ENCODE data around the gene LAMP5. TPM values are rescaled to one million over a fixed set of nuclear protein-coding genes. Genes with fewer than 3 reads are reported as not detected.
A peak's percentile ranks its signal among the peaks of the same experiment; 100 is the strongest.

LAMP5 gene, protein sequence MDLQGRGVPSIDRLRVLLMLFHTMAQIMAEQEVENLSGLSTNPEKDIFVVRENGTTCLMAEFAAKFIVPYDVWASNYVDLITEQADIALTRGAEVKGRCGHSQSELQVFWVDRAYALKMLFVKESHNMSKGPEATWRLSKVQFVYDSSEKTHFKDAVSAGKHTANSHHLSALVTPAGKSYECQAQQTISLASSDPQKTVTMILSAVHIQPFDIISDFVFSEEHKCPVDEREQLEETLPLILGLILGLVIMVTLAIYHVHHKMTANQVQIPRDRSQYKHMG
- total RNA-seq (2014; rRNA removed; shearing (Covaris generic); ENCODE audit: low replicate concordance), result not detected in 2 replicates

DNA sequence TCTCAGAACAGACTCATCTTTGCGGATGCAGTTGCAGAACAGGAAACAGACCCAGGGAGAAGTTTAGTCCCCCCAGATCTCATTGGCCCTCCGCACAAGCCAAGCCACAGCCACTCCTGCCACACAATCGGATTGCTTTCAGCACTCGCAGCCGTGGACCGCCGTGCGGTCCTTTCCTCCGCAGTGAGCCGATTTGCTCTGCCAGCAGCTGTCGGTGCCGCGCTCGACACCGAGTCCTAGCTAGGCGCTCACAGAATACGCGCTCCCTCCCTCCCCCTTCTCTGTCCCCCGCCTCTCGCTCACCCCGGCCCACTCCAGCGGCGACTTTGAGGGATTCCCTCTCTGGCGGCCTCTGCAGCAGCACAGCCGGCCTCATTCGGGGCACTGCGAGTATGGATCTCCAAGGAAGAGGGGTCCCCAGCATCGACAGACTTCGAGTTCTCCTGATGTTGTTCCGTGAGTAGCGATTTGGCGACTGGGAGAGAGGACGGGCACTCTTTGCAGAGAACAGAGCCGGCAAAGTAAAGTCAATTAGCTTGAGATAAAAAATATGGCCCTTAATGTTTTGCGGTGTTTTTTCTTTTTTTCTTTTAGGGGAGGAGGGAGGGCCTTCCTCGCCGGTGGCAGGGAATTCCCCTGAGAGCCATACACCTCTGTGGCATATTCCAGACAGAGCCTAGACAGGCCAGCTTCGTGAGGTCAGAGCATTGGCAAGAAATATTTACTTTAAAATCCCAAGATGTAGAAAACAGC is at the start of gene LAMP5:
Gene LAMP5 (plus strand): TSS at position 130 of the 753 bp plus-strand sequence. CDS start 263 bp downstream, at position 393.
- Histone ChIP-seq H3K9me2 (replicated peaks; ENCODE audit: insufficient read depth, low read length) (no peaks in the 10 kb centered on the region), H3K9ac (ENCODE audit: low read length) (no peak within 1 kb of the TSS), H3K27ac (ENCODE audit: low read length) (no peak within 1 kb of the TSS), H3K4me1 (ENCODE audit: low read length) (no peaks in the 10 kb centered on the region), H3K36me3 (ENCODE audit: insufficient read depth, low read length) (no peaks in the 10 kb centered on the region), H3K27me3 (ENCODE audit: low read length) (no peaks in the 10 kb centered on the region), H3K4me2 (ENCODE audit: low read depth, low read length, poor library complexity, severe bottlenecking) (no peak within 1 kb of the TSS), H4K20me1 (ENCODE audit: insufficient read depth, low read depth, low read length) (no peaks in the 10 kb centered on the region), H2AFZ (ENCODE audit: low read length) (no peak within 1 kb of the TSS), H3K79me2 (ENCODE audit: low read length) (no peaks in the 10 kb centered on the region), H3K4me3 (ENCODE audit: low read length) (no peak within 1 kb of the TSS), H3K9me3 (ENCODE audit: low read length) (no peaks in the 10 kb centered on the region)
- no peak for DNase-seq

DNA sequence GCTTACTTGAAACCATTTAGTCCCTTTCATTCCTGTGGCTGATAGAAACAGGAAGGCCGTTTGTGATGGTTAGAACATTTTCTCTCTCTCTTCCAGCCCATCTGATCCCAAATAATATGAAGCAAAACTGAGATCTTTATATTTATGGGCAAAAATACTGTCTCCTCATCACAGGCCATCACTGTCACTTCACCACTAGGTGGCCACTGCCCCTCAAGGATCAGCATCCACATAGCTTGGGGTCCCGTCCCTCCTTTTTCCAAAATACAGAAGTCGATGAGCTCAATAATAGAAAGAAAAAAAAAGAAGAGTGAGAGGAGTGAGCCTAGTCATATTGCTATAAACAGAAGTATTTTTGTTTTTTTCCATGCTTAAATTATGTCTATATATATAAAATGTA is 46.4 kb upstream of the LAMP5 start:
- Histone ChIP-seq H3K27me3 (ENCODE audit: low read length) (no peaks in the 10 kb centered on the region), H3K4me2 (ENCODE audit: low read depth, low read length, poor library complexity, severe bottlenecking) (no peak overlapping the region), H3K4me3 (ENCODE audit: low read length) (no peak overlapping the region), H3K9me2 (replicated peaks; ENCODE audit: insufficient read depth, low read length) (no peaks in the 10 kb centered on the region), H4K20me1 (ENCODE audit: insufficient read depth, low read depth, low read length) (no peaks in the 10 kb centered on the region), H2AFZ (ENCODE audit: low read length) (no peak overlapping the region), H3K79me2 (ENCODE audit: low read length) (no peaks in the 10 kb centered on the region), H3K9me3 (ENCODE audit: low read length) (no peaks in the 10 kb centered on the region), H3K27ac (ENCODE audit: low read length) (no peak overlapping the region), H3K9ac (ENCODE audit: low read length) (no peak overlapping the region), H3K4me1 (ENCODE audit: low read length) (no peaks in the 10 kb centered on the region), H3K36me3 (ENCODE audit: insufficient read depth, low read length) (no peaks in the 10 kb centered on the region)
- DNase-seq, result peak; percentile 47

DNA sequence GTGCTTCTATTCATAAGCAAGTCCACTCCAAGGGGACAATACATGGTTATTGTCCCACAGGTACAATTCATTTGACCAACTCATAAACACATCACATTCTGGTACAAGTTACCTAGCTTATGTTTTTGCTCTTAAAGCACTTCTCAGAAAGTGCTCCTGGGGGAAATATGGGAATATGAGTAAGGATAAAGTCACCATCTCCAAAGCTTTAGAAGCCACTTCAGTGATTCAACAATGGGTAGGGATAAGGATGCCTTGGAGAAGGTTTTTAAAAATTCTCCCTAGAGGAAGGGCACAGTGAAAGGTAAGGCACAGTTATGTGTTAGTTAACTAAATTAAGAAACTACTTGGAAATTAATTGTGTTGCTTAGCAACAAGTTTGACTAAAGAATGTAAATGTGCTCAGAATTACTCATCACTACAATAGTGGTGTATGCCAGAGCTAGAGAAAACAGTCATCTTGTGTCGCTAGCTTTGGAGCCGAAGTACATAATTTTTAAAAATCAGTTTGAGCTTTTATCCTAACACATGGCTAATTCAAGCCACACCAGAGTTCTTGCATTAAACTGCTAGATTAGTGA is 39.5 kb upstream of the LAMP5 start:
- Histone ChIP-seq H3K4me2 (ENCODE audit: low read depth, low read length, poor library complexity, severe bottlenecking) (no peak overlapping the region), H3K36me3 (ENCODE audit: insufficient read depth, low read length) (no peaks in the 10 kb centered on the region), H3K27me3 (ENCODE audit: low read length) (no peaks in the 10 kb centered on the region), H2AFZ (ENCODE audit: low read length) (no peak overlapping the region), H3K27ac (ENCODE audit: low read length) (no peak overlapping the region), H3K9ac (ENCODE audit: low read length) (no peak overlapping the region), H3K9me3 (ENCODE audit: low read length) (no peaks in the 10 kb centered on the region), H4K20me1 (ENCODE audit: insufficient read depth, low read depth, low read length) (no peaks in the 10 kb centered on the region; the same call in 1 of the 2 replicates), H3K9me2 (replicated peaks; ENCODE audit: insufficient read depth, low read length) (no peaks in the 10 kb centered on the region), H3K4me1 (ENCODE audit: low read length) (no peaks in the 10 kb centered on the region), H3K4me3 (ENCODE audit: low read length) (no peak overlapping the region), H3K79me2 (ENCODE audit: low read length) (no peaks in the 10 kb centered on the region)
- DNase-seq, result no peak

DNA sequence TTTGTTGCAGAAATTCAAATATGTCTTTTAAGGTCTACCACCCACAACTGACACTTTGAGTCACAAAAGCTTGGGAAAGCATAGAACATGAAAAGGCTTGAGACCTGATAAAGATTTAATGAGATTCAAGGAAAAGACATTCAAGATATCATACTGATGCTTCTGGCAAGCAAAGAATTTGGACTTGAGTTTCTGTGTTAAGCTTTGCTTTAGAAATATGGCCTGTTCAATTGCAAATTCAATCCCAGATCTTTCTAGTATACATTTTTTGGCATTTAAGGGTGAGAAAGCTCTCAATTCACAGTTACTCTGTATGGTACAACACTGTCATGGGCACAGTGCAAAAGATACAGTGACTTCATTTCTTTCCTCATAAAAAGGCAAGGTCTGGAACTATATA is 38.9 kb upstream of the LAMP5 start:
- Histone ChIP-seq H2AFZ (ENCODE audit: low read length) (no peak overlapping the region), H3K4me1 (ENCODE audit: low read length) (no peaks in the 10 kb centered on the region), H3K4me3 (ENCODE audit: low read length) (no peak overlapping the region), H3K9ac (ENCODE audit: low read length) (no peak overlapping the region), H3K9me2 (replicated peaks; ENCODE audit: insufficient read depth, low read length) (no peaks in the 10 kb centered on the region), H3K27me3 (ENCODE audit: low read length) (no peaks in the 10 kb centered on the region), H3K27ac (ENCODE audit: low read length) (no peak overlapping the region), H3K9me3 (ENCODE audit: low read length) (no peaks in the 10 kb centered on the region), H3K79me2 (ENCODE audit: low read length) (no peaks in the 10 kb centered on the region), H4K20me1 (ENCODE audit: insufficient read depth, low read depth, low read length) (no peaks in the 10 kb centered on the region; the same call in 1 of the 2 replicates), H3K36me3 (ENCODE audit: insufficient read depth, low read length) (no peaks in the 10 kb centered on the region), H3K4me2 (ENCODE audit: low read depth, low read length, poor library complexity, severe bottlenecking) (no peak overlapping the region)
- no peak for DNase-seq

DNA sequence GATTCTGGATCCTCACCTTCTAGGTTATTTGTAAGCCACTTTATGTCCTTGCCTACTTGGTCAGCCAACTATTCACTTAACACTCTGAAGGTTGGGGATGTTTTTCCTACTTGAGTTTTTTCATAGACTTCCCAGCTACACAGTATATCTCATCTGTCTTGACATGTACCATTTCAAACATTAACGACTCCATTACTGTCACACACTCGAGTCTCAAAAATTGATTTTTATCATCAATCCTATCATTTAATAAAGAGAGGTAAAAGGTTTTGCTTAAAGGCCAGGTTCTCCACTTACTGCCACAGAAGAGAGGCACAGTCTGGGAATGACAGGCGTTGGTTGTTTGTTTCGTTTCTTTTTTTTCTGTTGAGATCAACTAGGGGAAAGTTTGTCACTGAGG is 38.2 kb upstream of the LAMP5 start:
- Histone ChIP-seq H3K27me3 (ENCODE audit: low read length) (no peaks in the 10 kb centered on the region), H3K4me2 (ENCODE audit: low read depth, low read length, poor library complexity, severe bottlenecking) (no peak overlapping the region), H3K4me3 (ENCODE audit: low read length) (no peak overlapping the region), H3K79me2 (ENCODE audit: low read length) (no peaks in the 10 kb centered on the region), H3K9me3 (ENCODE audit: low read length) (no peaks in the 10 kb centered on the region), H2AFZ (ENCODE audit: low read length) (no peak overlapping the region), H3K27ac (ENCODE audit: low read length) (no peak overlapping the region), H3K9ac (ENCODE audit: low read length) (no peak overlapping the region), H3K9me2 (replicated peaks; ENCODE audit: insufficient read depth, low read length) (no peaks in the 10 kb centered on the region), H3K36me3 (ENCODE audit: insufficient read depth, low read length) (no peaks in the 10 kb centered on the region), H4K20me1 (ENCODE audit: insufficient read depth, low read depth, low read length) (no peaks in the 10 kb centered on the region; the same call in 1 of the 2 replicates), H3K4me1 (ENCODE audit: low read length) (no peaks in the 10 kb centered on the region)
- no peak for DNase-seq

DNA sequence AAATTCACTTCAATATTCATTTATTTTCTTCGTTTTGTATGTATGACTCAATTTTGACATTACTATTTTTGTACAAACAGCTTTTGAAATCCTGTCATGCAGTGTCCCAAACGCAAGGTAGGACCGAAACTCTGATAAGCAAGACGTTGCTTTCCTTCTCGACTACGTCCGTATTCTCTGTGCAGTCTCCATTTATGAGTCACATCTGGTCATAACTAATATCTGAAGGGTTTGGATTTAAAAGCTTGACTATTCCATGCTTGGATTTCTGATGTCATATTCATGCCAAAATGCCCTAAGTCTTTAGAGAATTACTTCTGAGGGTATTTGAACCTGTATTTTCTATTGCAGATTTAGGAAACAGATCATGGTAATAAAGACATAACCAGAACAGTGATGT is 37.8 kb upstream of the LAMP5 start:
- DNase-seq, result no peak

DNA sequence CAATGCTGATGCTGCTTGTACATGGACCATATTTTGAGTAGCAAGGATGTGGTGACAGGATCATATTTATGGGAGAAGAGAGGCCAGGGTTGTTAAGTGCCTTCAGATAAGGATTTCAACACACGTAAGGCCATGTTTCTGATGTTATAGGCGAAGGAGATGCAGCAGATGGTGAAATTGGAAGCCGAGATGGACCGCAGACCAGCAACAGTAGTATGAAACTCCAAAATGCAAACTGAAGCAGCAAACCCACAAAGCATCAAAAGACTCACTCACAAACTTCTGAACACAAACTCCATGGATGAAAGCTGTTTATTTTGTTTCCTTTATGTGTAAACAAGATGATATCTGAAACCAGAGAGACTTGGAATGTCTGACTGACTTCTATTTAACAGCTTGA is 35.6 kb upstream of the LAMP5 start:
- DNase-seq, result no peak
- Histone ChIP-seq H3K79me2 (ENCODE audit: low read length) (no peaks in the 10 kb centered on the region), H3K9ac (ENCODE audit: low read length) (no peak overlapping the region), H3K27ac (ENCODE audit: low read length) (no peak overlapping the region), H3K9me2 (replicated peaks; ENCODE audit: insufficient read depth, low read length) (no peaks in the 10 kb centered on the region), H3K9me3 (ENCODE audit: low read length) (no peaks in the 10 kb centered on the region), H3K4me1 (ENCODE audit: low read length) (no peaks in the 10 kb centered on the region), H2AFZ (ENCODE audit: low read length) (no peak overlapping the region), H3K4me3 (ENCODE audit: low read length) (no peak overlapping the region), H4K20me1 (ENCODE audit: insufficient read depth, low read depth, low read length) (no peaks in the 10 kb centered on the region; the same call in 1 of the 2 replicates), H3K36me3 (ENCODE audit: insufficient read depth, low read length) (no peaks in the 10 kb centered on the region), H3K27me3 (ENCODE audit: low read length) (no peaks in the 10 kb centered on the region), H3K4me2 (ENCODE audit: low read depth, low read length, poor library complexity, severe bottlenecking) (no peak overlapping the region)

More for the DNA sequence above, 37.8 kb upstream of the LAMP5 start:
- Histone ChIP-seq H3K9me3 (ENCODE audit: low read length) (no peaks in the 10 kb centered on the region), H3K4me2 (ENCODE audit: low read depth, low read length, poor library complexity, severe bottlenecking) (no peak overlapping the region), H3K4me1 (ENCODE audit: low read length) (no peaks in the 10 kb centered on the region), H3K79me2 (ENCODE audit: low read length) (no peaks in the 10 kb centered on the region), H2AFZ (ENCODE audit: low read length) (no peak overlapping the region), H3K4me3 (ENCODE audit: low read length) (no peak overlapping the region), H3K9me2 (replicated peaks; ENCODE audit: insufficient read depth, low read length) (no peaks in the 10 kb centered on the region), H3K27ac (ENCODE audit: low read length) (no peak overlapping the region), H3K9ac (ENCODE audit: low read length) (no peak overlapping the region), H3K27me3 (ENCODE audit: low read length) (no peaks in the 10 kb centered on the region), H4K20me1 (ENCODE audit: insufficient read depth, low read depth, low read length) (no peaks in the 10 kb centered on the region; the same call in 1 of the 2 replicates), H3K36me3 (ENCODE audit: insufficient read depth, low read length) (no peaks in the 10 kb centered on the region)

DNA sequence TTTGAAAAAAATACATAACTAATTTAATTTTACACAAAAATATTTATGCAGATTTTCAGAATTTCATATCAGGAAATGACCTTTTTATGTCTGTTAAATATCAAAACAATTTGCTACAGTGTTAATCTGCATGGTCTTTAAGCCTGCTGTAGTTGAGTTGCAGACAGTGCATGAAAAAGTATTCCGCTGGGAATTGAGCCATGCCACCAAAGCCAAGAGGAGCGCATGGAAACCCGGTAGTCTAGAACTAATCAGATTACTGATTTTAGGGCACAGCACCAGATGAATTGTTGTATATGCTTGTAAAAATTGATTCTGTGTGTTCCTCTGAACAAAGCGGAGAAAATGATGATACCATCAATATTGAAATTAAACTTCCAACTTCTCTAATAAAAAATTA is 34.3 kb upstream of the LAMP5 start:
- H3K9me3 ChIP-seq (ENCODE audit: low read length), result no peaks in the 10 kb centered on the region
- no peak overlapping the region for H3K4me3 ChIP-seq (ENCODE audit: low read length)
- DNase-seq, result no peak
- no peaks in the 10 kb centered on the region for H3K9me2 ChIP-seq (replicated peaks; ENCODE audit: insufficient read depth, low read length)
- no peaks in the 10 kb centered on the region for H3K36me3 ChIP-seq (ENCODE audit: insufficient read depth, low read length)
- H2AFZ ChIP-seq (ENCODE audit: low read length), result no peak overlapping the region
- H3K27me3 ChIP-seq (ENCODE audit: low read length), result no peaks in the 10 kb centered on the region
- no peak overlapping the region for H3K9ac ChIP-seq (ENCODE audit: low read length)
- H3K79me2 ChIP-seq (ENCODE audit: low read length), result no peaks in the 10 kb centered on the region
- H3K4me2 ChIP-seq (ENCODE audit: low read depth, low read length, poor library complexity, severe bottlenecking), result no peak overlapping the region
- H3K4me1 ChIP-seq (ENCODE audit: low read length), result no peaks in the 10 kb centered on the region
- no peaks in the 10 kb centered on the region for H4K20me1 ChIP-seq (ENCODE audit: insufficient read depth, low read depth, low read length)
- H3K27ac ChIP-seq (ENCODE audit: low read length), result no peak overlapping the region
